Right lobe of liver (tissue), 6 donors: Measurements from ENCODE around the gene SPIRE1. TPM values are rescaled to one million over a fixed set of nuclear protein-coding genes. Genes with fewer than 3 reads are reported as not detected.

Experiments
- ATAC-seq, 4 donors: fragments of 200-7000 bp; cut with Tn5 transposase; one replicate each; pipeline ENCODE4 v1.9.1; 2020; ENCODE audit warnings: mild to moderate bottlenecking in 4 of 4, moderate library complexity in 4 of 4
- DNase-seq, 3 donors: peaks; one replicate each; pipeline ENCODE4 v3.0.0-alpha.2; 2020
- H3K27ac ChIP-seq, 3 donors: fragments of 200-600 bp; one replicate each; pipeline ENCODE4 v1.8.0; 2022
- H3K27me3 ChIP-seq, 2 donors: fragments of 200-600 bp; one replicate each; pipeline ENCODE4 v1.8.0; 2022
- H3K36me3 ChIP-seq, 4 donors: fragments of 200-600 bp; sonication (generic) in 1 of 4; one replicate each; pipeline versions ENCODE4 v1.5.1 to v1.8.0; 2017 to 2022; ENCODE audit warnings: control low read depth in 1 of 4
- H3K4me1 ChIP-seq, 4 donors: fragments of 200-600 bp; sonication (generic) in 1 of 4; one replicate each; pipeline versions ENCODE4 v1.5.1 to v1.8.0; 2017 to 2022; ENCODE audit warnings: control low read depth in 1 of 4
- H3K4me3 ChIP-seq, 3 donors: fragments of 200-600 bp; one replicate each; pipeline ENCODE4 v1.8.0; 2022
- H3K9me3 ChIP-seq, 4 donors: fragments of 200-600 bp; sonication (generic) in 1 of 4; one replicate each; pipeline versions ENCODE4 v1.5.1 to v1.8.0; 2017 to 2022; ENCODE audit warnings: control low read depth in 1 of 4
- POLR2A ChIP-seq: fragments of 450-650 bp; IDR thresholded peaks from one replicate; pipeline ENCODE4 v1.6.1; 2017; ENCODE audit warnings: antibody characterized with exemption, mild to moderate bottlenecking
- WGBS: methylation state at CpG from one replicate; pipeline ENCODE4 v1.1.6; 2018; ENCODE audit warnings: low coverage, low lambda C conversion rate; ENCODE audit not compliant: insufficient coverage; ENCODE audit errors: missing lambda C conversion rate; 5-methylcytosine and 5-hydroxymethylcytosine counted together
- intact Hi-C, 2 donors: fragments of 100-400 bp; cut with DNase I; formaldehyde crosslinking; loops; one replicate each; pipeline versions ENCODE4 v1.11.2 to v1.14.1; 2022
- total RNA-seq, 6 experiments: library from RNA; depleted of rRNA in 2 of 6; stranded (reverse); fragments of >200 nt in 2 of 6; fragmentation: NEBNext Ultra II Directional in 3 of 6; extraction: Animal tissue kit (Norgen Biotek cat#: 25700) in 3 of 6; gene quantifications; one replicate each; pipeline versions ENCODE4 v1.1.0 to v1.2.4, GENCODE V29; 2016 to 2023
- TF ChIP-seq, protein P1 (sequence below), 4 donors: fragments of 200-600 bp in 3 of 4; fragments of 450-650 bp in 1 of 4; IDR thresholded peaks; one replicate each; pipeline versions ENCODE4 v1.5.1 to v1.8.0; 2016 to 2022; ENCODE audit warnings: antibody characterized with exemption in 4 of 4, mild to moderate bottlenecking in 2 of 4
- donor health status: DM: no; HTN: yes; CAD: no.
- donor health status: DM: no; HTN: no; CAD: no.
- donor health status: DM: no; HTN: no; CAD: no.
- donor health status: DM: no; HTN: yes; CAD: no.
- donor health status: DM: no; HTN: yes; CAD: no.

The SPIRE1 gene
- total RNA-seq, 6 experiments from 2014 or later: 2.2 to 19.1 (median 7.9) TPM

DNA sequence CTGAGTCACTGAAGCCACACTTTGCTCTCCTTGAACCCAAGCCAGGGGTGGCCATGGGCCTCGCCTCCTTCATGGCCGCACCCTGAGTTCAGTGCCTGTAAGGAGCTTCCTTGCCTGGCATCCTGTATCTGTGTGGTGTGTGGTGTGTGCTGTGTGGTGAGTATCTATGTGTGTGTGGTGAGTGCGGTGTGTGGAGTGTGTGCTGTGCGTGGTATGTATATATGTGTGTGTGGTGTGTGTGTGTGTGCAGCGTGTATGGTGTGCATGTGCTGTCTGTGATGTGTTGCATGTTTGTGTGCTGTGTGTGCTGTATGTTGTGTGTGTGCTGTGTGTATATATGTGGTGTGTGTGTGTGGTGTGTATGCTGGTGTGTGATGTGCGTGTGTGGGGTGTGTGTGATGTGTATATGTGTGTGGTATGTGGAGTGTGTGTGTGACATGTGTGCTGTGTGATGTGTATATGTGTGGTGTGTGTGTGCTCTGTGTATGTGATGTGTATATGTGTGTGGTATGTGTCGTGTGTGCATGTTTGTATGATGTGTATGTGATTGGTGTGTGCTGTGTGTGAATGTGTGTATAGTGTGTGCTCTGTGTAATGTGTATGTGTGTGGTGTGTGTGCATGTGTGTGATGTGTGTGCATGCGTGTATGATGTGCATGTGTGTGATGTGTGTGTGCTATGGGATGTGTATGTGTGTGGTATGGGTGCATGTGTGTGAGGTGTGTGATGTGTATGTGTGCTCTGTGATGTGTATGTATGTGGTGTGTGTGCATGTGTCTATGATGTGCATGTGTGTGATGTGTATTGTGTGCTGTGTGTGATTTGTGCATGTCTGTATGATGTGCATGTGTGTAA, 227.5 kb downstream of the SPIRE1 start:
- H3K4me1 ChIP-seq: no peaks in the 10 kb centered on the region
- ATAC-seq (no peak), DNase-seq (no peak)
- no peaks in the 10 kb centered on the region for H3K27me3 ChIP-seq
- WGBS: 74% methylated on average over 8 of the region's 8 CpGs
- no peaks in the 10 kb centered on the region for H3K9me3 ChIP-seq
- no peaks in the 10 kb centered on the region for H3K36me3 ChIP-seq
- no peak for TF ChIP-seq POLR2A
- TF ChIP-seq, protein P1, sequence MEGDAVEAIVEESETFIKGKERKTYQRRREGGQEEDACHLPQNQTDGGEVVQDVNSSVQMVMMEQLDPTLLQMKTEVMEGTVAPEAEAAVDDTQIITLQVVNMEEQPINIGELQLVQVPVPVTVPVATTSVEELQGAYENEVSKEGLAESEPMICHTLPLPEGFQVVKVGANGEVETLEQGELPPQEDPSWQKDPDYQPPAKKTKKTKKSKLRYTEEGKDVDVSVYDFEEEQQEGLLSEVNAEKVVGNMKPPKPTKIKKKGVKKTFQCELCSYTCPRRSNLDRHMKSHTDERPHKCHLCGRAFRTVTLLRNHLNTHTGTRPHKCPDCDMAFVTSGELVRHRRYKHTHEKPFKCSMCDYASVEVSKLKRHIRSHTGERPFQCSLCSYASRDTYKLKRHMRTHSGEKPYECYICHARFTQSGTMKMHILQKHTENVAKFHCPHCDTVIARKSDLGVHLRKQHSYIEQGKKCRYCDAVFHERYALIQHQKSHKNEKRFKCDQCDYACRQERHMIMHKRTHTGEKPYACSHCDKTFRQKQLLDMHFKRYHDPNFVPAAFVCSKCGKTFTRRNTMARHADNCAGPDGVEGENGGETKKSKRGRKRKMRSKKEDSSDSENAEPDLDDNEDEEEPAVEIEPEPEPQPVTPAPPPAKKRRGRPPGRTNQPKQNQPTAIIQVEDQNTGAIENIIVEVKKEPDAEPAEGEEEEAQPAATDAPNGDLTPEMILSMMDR (IDR thresholded peaks at IDR 0.05): no peak
- intact Hi-C loops: no loop called here
- no peak overlapping the region for H3K27ac ChIP-seq
- H3K4me3 ChIP-seq: no peak overlapping the region

DNA sequence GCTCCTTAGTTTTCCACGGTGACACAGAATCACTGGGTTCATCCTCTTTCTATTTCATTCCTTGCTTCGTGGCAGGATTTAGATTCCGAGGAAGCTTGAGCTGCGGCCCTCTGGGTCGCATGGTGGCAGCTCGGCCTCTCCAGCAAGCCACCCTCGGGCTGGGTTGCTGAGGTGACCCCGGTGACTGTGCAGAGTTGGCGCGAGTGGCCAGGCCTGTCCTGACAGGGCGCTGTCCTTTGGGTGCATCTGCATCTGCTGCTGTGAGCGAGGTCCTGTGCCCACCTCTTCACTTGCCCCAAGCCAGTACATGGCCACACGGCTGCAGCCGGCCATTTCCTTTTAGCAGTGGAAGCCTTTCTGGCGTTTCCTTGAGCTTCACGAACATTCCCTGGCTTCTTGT, 228.4 kb downstream of the SPIRE1 start:
- DNase-seq: no peak

DNA sequence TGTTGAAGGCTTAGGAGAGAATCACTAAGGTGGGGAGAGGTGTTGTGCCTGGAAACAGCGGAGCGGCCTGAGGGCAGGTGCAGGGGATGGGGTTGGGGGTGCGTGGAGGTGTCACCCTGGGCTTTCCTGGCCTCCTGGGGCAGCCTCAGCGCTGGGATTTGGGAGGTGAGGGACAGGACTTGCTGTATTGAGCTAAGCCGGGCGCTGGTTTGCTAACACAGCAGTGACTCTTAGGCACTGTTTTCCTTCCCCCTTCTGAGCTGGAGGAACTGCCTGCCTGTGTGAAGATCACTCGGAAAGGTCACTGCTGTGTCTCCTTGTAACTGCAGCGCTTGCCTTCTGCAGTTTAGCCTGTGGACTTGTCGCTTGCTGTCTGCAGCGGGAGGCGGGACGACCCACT, 229.0 kb downstream of the SPIRE1 start:
- Histone ChIP-seq H3K4me3 (no peak overlapping the region), H3K36me3 (no peaks in the 10 kb centered on the region), H3K27ac (no peak overlapping the region), H3K27me3 (no peaks in the 10 kb centered on the region), H3K4me1 (no peaks in the 10 kb centered on the region), H3K9me3 (no peaks in the 10 kb centered on the region)
- peak; percentile 28 to 70 (median 42) for ATAC-seq
- DNase-seq: no peak
- WGBS: 86% methylated on average over 4 of the region's 12 CpGs
- intact Hi-C loops: no loop called here
- TF ChIP-seq, protein P1 (IDR thresholded peaks at IDR 0.05): no peak
- TF ChIP-seq POLR2A: no peak

More for the DNA sequence above, 228.4 kb downstream of the SPIRE1 start:
- TF ChIP-seq POLR2A: no peak
- TF ChIP-seq, protein P1 (IDR thresholded peaks at IDR 0.05): no peak
- no peak overlapping the region for H3K4me3 ChIP-seq
- H3K36me3 ChIP-seq: no peaks in the 10 kb centered on the region
- H3K27me3 ChIP-seq: no peaks in the 10 kb centered on the region
- intact Hi-C loops: no loop called here
- no peaks in the 10 kb centered on the region for H3K9me3 ChIP-seq
- 20% methylated on average over 1 of the region's 16 CpGs for WGBS
- no peaks in the 10 kb centered on the region for H3K4me1 ChIP-seq
- H3K27ac ChIP-seq: no peak overlapping the region
- ATAC-seq: no peak

DNA sequence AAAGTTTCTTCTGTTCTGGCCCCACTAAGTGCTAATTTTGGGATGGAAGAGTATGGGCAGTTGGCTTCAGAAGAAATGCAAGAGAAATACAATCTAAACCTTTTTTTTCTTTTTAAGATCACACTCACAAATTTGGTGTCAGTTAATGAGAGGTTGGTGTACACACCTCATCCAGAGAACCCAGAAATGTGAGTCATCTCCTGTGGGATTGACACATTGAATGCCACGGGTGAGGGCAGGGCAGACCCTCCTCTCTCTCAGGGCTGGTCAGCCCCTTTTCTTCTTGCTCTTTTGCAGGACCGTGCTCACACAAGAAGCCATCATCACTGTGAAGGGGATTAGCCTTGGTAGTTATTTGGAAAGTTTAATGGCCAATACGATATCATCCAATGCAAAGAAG, 231.0 kb downstream of the SPIRE1 start:
- WGBS: 83% methylated on average over 3 of the region's 3 CpGs
- intact Hi-C loops: no loop called here
- DNase-seq: no peak
- H3K9me3 ChIP-seq: no peaks in the 10 kb centered on the region
- TF ChIP-seq POLR2A: no peak
- TF ChIP-seq, protein P1 (IDR thresholded peaks at IDR 0.05): no peak
- no peaks in the 10 kb centered on the region for H3K4me1 ChIP-seq
- no peak overlapping the region for H3K27ac ChIP-seq
- no peaks in the 10 kb centered on the region for H3K36me3 ChIP-seq
- ATAC-seq: no peak
- no peak overlapping the region for H3K4me3 ChIP-seq
- no peaks in the 10 kb centered on the region for H3K27me3 ChIP-seq
